ENCODE measurements around the gene CAPG.
"Not testable (repeated sequence)": the region's sequence is repeated elsewhere in the genome, so short reads cannot be mapped to it uniquely, and the experiment has no call there.

The CAPG gene

DNA sequence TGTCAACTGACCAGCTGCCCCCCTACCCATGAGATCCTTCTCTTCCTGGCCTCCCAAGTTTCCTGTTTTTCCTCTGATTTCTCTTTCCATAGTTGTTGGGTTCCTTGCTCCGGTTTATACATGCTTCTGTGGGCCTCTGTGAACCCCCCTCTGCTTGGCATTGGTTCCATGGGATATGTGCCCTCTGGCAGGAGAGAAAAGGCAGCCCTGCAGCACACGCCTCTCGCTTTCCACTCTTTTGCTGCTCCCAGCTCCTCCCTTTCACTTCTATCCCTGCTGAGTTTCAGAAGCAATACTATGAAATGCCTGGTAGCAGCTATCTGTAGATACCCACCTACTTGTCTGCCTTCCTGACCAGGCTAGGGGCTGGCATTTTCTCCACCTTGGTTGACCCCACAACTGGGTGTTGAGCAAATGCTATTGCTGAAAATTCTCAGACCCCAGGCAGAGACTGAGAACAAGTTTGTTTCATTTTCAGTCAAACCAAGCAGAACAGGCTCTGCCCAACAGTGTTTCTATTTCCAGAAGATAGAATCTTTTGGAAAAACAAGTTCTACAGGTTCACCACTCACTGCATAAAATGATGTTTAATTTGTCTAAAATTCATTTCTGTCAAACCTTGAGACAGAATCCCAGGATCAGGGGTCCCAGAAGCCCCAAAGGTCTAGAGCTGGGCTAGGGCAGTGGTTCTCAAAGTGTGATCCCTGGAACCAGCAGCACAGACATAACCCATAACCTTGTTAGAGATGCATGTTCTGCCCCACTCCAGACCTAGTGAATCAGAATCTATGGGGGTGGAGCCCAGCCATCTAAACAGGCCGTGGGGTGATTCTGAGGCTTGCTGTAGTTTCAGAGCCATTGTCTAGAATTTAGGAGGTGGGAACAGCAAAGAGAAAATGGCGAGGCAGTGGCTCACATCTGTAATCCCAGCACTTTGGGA lies 13.4 kb downstream of the CAPG start:
- DNase-seq = no peak

DNA sequence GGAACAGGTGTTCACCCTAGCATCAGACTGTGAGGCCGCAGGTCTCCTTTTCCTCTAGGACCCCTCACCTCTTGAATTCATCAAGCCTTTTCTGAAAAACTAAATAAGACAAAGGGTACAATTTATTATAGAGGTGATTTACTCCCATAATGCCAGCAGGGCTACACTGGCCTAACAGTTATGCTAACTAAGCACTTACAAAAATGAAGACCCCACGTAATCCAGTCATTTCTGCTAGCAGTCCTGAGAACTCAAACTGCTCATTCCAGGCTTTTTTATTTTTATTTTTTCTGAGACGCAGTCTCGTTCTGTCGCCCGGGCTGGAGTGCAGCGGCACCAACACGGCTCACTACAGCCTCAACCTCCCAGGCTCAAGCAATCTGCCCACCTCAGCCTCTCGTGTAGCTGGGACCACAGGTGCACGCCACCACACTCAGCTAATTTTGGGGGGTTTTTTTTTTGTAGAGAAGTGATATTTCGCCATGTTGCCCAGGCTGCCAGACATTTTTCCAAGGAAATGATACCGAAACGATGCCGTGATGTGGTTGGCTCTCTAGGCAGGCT lies 14.2 kb downstream of the CAPG start:
- no peak for DNase-seq

DNA sequence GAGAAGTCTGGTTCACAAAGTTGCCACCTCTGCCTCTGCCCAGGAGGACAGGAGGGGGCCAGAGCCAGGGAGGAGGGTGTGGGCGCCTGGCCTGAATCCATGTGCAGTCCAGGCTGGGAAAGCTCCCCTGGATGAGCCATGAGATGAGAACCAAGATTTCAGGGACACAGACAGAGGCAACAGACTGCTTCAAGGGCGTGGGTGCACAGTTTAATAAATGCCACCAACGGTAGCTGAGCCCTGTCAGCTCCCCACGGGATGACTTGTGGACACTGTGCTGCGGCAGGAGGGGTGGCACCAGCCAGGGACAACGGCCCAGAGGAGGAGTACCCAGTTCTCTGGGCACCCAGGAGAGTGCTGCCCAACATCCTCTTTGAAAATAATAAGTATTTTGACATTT lies 15.2 kb downstream of the CAPG start:
- no peak for DNase-seq

DNA sequence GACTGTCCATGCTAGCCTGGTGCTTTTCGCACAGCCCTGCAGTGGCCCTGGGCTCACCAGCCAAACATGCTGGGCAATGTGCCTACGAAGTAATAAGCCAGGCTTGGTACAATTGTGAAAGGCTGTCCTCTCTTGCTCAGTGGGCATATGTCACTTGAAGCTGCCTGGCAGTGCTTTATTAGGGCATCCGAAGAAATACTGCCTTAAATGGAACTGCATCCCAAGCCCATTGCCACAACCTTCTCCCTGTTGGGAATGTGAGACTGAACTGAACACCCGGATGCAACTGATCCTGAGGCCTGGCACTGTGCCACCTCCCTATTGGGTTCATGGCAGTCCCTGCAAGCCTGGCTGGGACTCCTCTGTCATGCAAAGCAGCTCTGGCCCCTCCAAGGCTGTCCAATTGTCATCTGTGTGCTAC lies 15.9 kb downstream of the CAPG start:
- DNase-seq = no peak

DNA sequence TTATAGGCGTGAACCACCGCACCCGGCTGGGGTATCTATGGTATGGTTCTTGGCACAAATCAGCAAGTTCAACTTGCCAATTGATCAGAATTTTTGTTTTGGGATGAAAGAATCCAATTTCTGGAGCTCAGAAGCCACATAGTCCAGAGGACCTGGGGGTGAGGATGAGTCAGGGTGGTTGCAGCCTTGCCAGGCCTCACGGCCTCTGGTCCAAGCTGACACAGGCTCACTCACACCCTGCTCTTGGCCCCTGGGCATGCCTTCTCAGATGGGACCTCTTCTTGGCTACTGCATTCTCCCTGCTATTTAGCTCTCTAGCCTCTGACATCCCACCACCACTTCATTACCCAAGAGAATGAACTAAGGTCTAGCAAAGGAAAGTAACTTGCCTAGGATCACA lies 16.3 kb downstream of the CAPG start:
- DNase-seq = no peak

DNA sequence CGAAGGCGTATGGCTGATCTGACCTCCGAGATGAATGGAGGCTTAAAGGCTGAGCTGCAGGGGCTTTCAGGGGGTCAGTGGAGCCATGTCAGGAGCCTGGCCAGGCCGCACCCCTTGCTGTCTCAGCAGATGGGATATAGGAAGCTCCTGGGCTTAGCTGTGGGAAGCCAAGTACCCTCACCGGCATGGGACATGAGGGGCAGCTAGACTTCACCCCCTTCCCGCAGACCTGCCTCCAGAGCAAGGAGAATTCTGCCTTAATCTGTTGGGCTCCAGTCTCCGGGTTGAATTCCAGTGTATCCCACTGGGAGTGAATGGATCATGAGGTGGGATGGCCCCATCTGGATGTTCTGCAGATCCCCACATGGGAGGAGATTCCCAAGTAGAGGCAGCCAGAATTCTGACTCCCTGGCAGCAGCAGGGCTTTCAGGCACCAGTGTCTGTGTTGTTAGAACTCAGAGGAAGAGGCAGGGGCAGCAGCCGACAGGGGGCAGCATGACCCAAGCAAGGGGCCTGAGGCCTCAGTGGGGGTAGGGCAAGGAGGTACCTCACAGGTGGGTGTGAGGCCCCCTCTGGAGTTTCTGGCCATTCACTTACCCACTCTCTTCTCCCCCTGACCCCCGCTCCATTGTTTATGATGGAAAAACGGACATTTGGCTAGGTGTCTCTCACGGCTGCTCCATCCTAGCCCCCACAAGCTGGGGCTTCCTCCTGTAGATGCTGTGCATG lies 19.1 kb downstream of the CAPG start:
- DNase-seq = peak; percentile 75

DNA sequence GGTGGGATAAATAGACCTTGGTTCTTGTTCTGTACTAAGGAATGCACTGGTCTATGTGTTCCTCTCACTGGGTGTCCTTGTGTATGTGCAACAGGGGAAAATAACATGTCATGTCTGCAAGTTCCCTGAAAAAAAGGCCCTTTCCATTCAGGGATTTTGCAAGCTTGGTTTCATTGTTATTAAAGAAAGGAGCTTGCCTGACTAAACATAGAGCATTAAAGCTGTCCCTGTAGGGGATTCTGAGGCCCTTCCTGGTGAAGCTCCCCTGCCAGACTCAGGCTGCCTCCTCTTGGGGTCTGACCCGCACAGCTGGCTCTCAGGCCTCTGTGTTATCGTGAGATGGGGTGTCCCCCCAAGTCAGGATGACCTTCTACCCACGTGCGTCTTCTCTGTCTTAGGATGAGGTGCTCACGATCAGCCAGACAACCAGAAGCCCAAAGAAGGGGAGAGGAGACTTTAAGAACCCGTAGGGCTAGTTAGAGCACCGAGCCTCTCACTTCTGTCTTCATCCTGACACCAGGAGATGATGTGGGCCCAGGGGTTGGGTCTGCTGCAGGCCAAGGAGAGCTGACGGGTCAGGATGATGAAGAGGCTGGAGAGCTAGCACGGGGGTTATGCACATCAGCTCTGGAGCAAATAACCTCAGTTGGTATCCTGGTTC lies 21.2 kb downstream of the CAPG start:
- DNase-seq = no peak

DNA sequence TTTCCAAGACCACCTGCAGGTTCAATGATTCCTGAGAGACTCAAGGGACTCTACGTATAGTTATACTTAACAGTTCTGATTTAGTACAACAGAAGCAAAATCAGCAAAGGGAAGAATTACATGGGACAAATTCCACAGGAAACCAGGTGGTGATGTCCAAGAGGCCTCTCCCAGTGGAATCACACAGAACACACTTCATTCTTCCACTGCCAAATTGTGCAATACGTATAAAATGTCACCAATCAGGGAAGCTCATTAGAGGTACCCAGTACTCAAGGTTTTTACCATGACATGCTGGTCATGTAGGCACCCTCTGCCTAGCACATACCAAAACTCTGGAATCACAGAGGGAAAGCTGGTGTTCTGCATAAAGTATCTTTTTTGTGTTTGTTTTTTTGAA lies 22.4 kb downstream of the CAPG start:
- no peak for DNase-seq

DNA sequence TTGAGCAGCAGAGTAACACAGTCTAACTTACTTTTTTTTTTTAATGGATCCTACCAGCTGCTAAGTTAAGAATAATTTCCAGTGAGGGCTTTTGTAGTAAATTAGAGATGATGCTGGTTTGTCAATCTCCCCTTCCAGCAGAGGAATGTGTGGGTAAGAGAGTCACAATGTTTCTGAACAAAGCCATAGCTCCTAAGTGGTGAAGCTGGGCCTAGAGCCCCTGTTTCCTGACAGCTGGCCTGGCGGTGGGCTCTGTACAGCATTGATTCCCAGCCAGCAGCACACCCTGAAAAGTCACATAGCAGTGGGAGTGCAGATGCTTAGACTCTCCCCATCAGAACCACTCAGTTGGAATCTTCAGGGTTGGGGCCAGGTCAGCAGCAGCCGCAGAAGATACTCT lies 24.4 kb downstream of the CAPG start:
- no peak for DNase-seq

DNA sequence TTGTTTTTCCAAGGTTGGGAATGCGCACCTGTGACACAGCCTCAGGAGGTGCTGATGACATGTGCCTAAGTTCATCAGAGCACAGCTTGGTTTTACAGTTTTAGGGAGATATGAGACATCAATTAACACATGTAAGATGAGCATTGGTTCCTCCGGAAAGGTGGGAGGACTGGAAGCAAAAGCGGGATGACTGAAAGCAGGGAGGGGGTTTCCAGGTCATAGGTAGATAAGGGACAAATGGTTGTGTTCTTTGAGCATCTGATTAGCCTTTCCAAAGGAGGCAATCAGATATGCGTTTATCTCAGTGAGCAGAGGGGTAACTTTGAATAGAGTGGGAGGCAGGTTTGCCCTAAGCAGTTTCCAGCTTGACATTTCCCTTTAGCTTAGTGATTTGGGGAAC lies 26.3 kb downstream of the CAPG start:
- DNase-seq = no peak

DNA sequence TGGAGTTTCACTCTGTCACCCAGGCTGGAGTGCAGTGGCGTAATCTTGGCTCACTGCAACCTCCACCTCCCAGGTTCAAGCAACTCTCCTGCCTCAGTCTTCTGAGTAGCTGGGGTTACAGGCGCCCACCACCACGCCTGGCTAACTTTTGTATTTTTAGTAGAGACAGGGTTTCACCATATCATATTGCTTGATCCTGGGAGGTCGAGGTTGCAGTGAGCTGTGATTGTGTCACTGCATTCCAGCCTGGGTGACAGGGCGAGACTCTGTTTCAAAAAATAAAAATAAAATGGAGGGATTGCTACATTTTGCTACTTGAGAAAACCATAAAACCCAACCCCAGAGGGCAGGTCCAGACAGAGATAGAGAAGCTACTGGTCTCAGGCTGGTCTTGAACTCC lies 27.0 kb downstream of the CAPG start:
- not testable (repeated sequence) for DNase-seq

DNA sequence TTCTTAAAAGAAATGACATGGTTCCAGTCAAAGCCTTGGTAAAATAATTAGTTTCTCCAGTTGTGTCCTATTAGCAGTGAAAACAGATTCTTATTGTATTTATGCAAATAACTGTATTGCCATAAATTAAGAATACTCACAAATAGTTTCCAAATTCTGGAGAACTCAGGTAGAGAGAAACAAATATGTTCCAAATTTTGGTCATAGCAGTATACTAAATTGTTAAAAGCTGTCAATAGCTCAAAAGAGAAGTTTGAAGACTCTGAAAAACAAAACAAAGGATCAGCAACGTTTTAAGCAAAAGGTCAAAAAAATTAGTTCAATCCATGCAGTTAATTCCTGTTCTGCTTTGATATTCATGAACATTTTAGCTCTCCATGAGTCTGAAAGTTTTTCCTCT lies 30.1 kb downstream of the CAPG start:
- no peak for DNase-seq

DNA sequence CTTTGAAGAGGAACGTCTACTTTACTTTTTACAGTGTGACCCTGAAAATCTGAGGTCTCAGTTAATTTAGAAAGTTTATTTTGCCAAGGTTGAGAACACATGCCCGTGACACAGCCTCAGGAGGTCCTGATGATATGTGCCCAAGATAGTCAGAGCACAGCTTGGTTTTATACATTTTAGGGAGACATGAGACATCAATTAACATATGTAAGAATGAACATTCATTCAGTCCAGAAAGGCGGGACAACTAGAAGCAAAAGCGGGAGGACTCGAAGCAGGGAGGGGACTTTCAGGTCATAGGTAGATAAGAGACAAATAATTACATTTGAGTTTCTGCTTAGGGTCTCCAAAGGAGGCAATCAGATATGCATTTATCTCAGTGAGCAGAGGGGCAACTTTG lies 31.9 kb downstream of the CAPG start:
- DNase-seq = no peak

DNA sequence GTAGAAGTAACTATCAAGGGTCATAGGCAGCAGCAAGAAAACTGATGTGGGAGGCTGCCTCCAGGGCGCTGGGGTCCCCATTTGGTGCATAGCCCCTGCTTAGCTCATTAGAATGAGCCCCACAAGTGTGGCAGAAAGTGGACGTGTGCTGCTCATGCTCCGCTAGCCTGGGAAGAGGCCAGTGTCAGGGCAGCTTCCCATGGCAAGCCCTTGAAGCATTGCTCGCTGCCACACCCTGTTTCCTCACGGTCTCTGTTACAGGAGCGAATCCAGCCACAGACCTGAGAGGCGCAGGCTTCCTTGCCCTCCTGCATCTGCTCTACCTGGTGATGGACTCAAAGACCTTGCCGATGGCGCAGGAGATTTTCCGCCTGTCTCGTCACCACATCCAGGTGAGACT lies 33.1 kb downstream of the CAPG start:
- DNase-seq = no peak

DNA sequence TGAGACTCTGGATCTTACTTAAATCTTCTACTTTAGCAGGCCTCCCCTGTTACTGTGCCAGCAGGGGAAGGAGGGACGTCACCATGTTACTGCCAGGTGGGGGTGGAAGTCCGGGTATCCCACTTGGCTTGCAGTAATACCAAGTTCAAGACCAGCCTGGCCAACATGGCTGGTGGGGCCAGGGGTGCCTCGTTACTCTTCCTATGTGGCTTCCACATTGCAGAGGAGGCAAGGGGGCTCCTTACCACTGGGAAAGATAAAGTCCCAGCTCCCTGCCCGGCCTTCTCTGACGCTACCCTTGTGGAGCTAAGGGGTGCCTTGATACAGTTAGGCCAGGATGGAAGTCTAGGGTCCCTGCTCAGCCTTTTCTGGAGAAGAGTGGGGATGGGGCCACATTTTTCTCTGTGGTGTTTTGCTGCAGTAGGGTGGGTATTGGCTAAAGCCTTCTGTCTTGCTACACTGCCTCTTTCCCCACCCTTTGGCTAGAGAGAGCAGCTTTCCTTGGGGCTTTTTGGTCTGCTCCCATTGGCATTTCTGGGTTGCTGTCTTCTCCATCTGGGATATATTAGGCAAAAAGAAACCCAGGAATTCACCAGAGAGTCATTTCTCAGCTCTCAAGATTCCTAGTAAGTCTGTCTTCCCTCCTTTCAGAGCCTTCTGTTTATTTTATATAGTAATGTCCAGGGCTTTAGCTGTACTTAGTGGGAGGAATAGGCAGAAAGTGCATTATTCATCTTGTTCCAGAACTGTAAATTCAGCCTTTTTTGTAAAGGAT lies 33.7 kb downstream of the CAPG start:
- no peak for DNase-seq

DNA sequence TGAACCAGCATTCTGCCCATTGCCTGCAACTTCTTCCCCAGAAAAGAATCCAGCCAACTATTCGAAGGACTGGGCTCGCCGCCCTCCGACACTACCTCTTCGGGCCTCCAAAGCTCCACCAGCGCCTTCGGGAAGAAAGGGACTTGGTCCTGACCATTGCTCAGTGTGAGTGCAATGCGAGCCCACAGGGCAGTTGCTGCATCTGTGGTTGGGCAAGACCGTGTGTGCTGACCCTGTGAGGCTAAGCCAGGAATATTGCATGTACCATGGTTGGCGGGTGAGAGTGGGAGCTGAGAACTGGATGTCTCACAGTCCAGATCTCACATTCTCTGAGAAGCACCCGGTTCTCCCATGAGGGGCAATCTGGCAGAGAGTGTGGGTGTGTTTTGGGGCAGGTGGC lies 39.1 kb downstream of the CAPG start:
- no peak for DNase-seq

DNA sequence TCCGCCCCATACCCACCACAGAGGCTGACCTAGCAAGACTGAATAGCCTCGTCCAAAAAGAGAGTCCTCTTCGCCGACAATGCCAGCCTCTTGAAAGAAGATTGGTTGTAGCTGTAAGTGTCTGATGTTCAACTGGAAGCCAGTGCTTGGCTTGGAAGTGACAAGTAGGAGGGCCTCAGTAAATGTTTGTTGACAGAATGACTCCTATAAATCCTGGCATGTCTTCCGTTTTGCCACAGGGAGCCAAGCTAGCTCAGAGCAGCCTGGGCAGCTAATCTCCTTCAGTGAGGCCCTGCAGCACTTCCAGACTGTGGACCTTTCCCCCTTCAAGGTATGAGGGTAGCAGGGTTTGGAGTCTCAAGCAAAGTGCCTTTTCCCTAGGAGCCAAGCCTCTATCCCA lies 40.7 kb downstream of the CAPG start:
- DNase-seq = no peak

DNA sequence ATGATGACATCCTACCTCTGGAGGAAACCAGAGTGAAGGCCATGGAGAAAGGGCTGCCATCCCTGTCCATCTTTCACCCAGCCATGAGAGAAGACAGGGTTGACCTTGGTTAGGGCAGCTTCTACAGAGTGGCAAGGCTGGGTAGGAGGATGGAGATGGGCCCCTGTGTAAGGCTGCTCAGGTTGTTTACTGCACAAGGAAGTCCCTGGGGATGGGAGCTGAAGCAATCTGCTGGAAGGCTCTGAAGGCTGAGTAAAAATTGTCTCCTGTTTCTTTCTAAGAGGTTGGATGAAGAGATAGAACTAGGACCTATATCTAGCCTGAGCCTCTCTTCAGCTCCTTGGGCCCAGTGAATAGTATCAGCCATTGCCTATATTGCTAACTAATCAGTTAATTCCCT lies 41.2 kb downstream of the CAPG start:
- DNase-seq = no peak

DNA sequence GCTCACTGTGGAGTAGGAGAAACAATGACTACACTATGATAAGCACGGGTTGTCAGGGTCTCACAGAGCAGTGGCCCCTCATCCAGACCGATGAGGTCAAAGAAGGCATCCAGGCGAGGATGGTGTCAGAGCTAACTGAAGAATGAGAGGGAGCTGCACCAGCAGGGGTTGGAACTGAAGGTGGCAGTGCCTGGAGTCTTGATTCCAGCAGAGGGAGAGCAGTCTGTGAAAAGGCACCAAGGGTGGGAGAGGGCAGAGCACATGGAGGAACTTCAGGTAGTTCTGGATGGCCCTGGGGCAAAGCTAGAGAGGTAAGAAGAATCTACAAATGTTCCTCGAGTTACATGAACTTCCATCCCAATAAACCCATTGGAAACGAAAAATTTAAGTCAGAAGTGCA lies 43.0 kb downstream of the CAPG start:
- DNase-seq = no peak

DNA sequence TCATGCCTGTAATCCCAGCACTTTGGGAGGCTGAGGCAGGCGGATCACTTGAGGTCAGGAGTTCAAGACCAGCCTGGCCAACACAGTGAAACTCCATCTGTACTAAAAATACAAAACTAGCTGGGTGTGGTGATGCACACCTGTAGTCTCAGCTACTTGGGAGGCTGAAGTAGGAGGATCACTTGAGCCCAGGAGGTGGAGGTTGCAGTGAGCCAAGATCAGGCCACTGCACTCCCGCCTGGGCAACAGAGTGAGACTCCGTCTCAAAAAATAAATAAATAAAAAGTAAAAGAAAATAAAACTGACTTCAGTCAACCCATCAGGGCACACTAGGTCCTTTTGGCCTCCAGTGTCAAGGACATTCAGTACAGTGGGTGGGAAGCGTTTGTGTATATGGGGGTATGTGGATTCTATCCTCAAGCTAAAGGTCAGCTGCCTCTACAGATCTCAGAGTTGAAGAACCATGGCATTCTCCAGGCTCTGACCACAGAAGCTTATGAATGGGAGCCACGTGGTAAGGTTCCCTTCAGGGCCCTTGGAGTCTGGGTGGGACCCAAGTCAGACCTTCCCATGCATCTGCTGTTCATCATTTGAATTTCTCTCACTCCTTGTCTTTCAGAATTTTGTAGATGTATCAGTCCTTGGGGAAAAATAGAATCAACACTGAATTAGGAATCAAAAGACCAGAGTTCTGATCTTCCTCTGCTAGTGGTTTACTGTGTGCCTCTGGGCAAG lies 47.3 kb downstream of the CAPG start:
- DNase-seq = not testable (repeated sequence)

DNA sequence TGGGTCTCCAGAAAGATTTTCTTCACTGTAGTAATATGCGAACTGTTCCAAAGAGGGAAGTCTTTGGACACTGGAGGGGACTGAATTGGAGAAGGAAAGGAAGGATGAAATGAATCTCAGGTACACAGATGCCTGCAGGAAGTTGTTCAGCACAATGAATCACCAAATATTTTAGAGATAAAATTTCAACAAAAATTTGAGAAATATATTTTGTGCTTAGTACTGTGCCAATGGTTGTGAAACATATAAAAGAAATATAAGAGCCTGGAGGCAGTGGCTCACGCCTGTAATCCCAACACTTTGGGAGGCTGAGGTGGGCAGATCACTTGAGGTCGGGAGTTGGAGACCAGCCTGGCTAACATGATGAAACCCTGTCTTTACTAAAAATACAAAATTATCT lies 52.4 kb downstream of the CAPG start:
- no peak for DNase-seq

DNA sequence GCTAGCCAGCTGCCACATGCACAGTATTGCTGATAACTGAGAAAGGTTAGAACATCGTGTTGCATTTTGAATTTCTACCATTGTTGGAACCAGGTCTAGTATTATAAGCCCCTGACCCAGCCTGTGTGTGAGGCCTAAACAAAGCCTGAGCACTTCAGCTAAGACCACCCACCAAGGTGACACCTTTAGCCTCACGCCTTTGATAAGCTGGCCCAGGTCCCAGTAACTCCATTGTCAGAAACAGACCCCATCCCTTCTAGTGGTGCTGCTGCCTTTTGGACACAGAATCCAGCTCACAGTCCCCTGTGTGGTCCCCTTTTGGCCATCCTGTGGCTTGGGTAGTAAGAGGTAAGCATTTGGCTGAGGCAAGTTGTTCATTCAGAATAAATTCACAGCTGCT lies 54.0 kb downstream of the CAPG start:
- no peak for DNase-seq
